ENCODE measurements around the gene DZIP3. TPM values are rescaled to one million over a fixed set of nuclear protein-coding genes. Genes with fewer than 3 reads are reported as not detected.
"Not testable (repeated sequence)": the region's sequence is repeated elsewhere in the genome, so short reads cannot be mapped to it uniquely, and the experiment has no call there.

The DZIP3 gene
- total RNA-seq, 1 experiment from 2014 or later = 5.4 TPM

DNA sequence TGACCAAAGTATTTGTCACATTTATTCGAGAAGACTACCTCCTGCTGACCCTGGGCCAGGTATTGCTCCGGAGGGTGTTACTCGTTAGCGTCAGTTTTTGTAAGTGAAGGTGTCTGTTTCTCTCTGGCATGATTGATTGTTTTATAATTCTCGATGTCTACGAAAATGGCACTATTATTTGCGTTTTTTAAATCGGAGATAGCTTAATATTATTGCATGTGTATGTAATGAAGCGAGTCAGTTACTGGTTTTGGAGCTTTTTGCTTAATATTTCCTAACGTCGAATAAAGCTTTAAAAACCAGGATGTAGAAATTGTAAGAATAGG lies 439 bp downstream of the DZIP3 start:
- DNase-seq = no peak
- Histone ChIP-seq H3K4me3 (peak overlapping the region; percentile 81), H3K9me3 (no peaks in the 10 kb centered on the region), H3K27me3 (no peaks in the 10 kb centered on the region), H3K36me3 (peaks cover 18% of the 10 kb centered on the region)

GRCh38 chr3:108590460-108590859 lies 938 bp downstream of the DZIP3 start:
- DNase-seq = no peak
- Histone ChIP-seq H3K36me3 (peaks cover 15% of the 10 kb centered on the region), H3K4me3 (peak overlapping the region; percentile 81), H3K27me3 (no peaks in the 10 kb centered on the region), H3K9me3 (no peaks in the 10 kb centered on the region)

DNA sequence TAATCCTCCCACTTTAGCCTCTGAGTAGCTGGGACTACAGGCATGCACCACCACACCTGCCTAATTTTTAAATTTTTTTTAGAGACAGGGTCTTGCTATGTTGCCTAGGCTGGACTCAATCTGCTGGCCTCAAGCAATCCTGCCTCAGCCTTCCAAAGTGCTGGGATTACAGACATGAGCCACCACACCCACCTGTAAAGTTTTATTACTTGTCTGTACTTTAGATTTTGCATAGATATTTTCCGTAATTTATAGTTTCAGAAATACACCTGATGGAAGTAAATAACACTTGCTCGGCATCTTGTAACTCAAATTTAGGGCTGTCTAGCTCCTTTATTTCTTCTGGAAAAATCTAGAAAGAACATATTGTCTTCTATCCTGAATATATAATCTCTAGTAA lies 5.8 kb downstream of the DZIP3 start:
- no peaks in the 10 kb centered on the region for H3K9me3 ChIP-seq
- no peaks in the 10 kb centered on the region for H3K27me3 ChIP-seq
- no peak for DNase-seq
- no peaks in the 10 kb centered on the region for H3K36me3 ChIP-seq
- H3K4me3 ChIP-seq = no peak overlapping the region

DNA sequence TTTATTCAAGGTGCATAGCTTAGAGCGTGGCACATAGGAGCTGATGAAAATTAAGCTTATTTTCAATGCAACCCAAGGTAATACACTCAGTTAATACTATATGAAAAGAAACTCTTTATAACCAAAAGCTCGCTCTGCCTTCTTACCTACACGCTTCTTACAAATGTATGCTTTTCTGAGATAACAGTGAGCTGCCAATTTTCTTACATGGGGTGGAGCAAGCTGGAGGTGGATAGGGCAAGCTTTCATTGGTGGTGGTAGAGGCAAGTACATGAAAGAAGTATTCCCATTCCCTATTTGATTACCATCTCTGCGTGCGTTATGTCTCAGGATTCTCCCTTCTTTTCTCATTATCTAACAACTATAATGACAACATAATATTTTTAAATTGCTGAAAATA lies 8.9 kb downstream of the DZIP3 start:
- peaks cover 7% of the 10 kb centered on the region; the same call in 1 of the 2 replicates for H3K9me3 ChIP-seq
- H3K27me3 ChIP-seq = no peaks in the 10 kb centered on the region
- H3K4me3 ChIP-seq = no peak overlapping the region
- H3K36me3 ChIP-seq = no peaks in the 10 kb centered on the region
- no peak for DNase-seq

- no peaks in the 10 kb centered on the region for H3K27me3 ChIP-seq
- no peaks in the 10 kb centered on the region for H3K36me3 ChIP-seq
- no peak for DNase-seq
- H3K4me3 ChIP-seq = no peak overlapping the region
- H3K9me3 ChIP-seq = peaks cover 7% of the 10 kb centered on the region; the same call in 1 of the 2 replicates
Measured at GRCh38 chr3:108599677-108600409, 10.3 kb downstream of the DZIP3 start.

DNA sequence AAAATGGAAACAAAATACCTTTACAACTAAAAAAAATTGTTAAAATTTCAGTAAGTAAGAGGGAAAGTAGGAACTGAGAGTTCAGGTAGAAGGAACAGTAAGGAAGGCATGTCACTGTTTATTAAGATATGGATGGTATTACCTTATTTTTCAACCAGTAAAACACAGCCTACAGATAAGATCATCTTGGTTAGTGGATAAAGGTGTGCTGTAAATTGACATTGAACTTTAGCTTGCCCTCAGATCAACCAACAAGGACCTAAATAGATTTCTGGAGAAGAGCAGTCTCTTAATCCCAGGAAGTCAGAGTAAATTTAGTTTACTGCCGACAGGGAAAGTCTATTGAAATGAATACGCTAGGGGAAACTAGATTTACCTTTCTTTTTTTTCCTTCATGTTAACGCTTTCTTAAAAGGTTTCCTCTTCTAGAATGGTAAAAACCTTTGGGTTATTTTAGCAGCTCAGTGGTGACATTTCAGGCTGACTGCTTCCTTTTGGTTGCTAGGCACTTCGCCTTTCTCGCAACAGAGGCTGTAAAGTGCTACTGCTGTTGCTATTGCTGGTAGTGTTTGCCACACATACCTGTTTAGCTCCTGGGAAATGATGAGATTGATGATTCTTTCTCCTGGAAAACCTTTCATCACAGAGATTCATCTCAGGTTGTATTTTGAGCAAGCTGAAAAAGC lies 12.9 kb downstream of the DZIP3 start:
- H3K27me3 ChIP-seq = no peaks in the 10 kb centered on the region
- no peaks in the 10 kb centered on the region for H3K36me3 ChIP-seq
- peaks cover 7% of the 10 kb centered on the region; the same call in 1 of the 2 replicates for H3K9me3 ChIP-seq
- no peak overlapping the region for H3K4me3 ChIP-seq
- DNase-seq = no peak

- no peak overlapping the region for H3K4me3 ChIP-seq
- H3K27me3 ChIP-seq = no peaks in the 10 kb centered on the region
- DNase-seq = no peak
- H3K9me3 ChIP-seq = peaks cover 7% of the 10 kb centered on the region; the same call in 1 of the 2 replicates
- H3K36me3 ChIP-seq = no peaks in the 10 kb centered on the region
Measured at GRCh38 chr3:108602935-108603294, 13.4 kb downstream of the DZIP3 start.

- no peaks in the 10 kb centered on the region for H3K27me3 ChIP-seq
- peaks cover 7% of the 10 kb centered on the region; the same call in 1 of the 2 replicates for H3K9me3 ChIP-seq
- no peaks in the 10 kb centered on the region for H3K36me3 ChIP-seq
- no peak for DNase-seq
- H3K4me3 ChIP-seq = no peak overlapping the region
Measured at GRCh38 chr3:108603691-108604090, 14.2 kb downstream of the DZIP3 start.

- Histone ChIP-seq H3K36me3 (no peaks in the 10 kb centered on the region), H3K27me3 (no peaks in the 10 kb centered on the region), H3K9me3 (peaks cover 7% of the 10 kb centered on the region; the same call in 1 of the 2 replicates), H3K4me3 (no peak overlapping the region)
- DNase-seq = no peak
Measured at GRCh38 chr3:108605028-108605427, 15.5 kb downstream of the DZIP3 start.

DNA sequence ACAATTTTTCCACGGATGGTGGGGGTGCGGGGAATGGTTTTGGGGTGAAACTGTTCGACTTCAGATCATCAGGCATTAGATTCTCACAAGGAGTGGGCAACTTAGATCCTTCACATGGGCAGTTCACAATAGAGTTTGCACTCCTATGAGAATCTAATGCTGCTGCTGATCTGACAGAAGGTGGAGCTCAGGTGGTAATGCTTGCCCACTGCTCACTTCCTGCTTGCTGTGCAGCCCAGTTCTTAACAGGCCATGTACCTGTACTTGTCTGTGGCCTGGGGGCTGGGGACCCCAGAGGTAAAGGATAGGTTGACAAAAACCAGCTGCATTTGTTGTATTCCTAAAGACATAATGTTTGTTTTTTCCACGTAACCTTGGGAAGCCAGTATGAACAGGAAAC lies 16.0 kb downstream of the DZIP3 start:
- peaks cover 7% of the 10 kb centered on the region; the same call in 1 of the 2 replicates for H3K9me3 ChIP-seq
- H3K27me3 ChIP-seq = no peaks in the 10 kb centered on the region
- no peaks in the 10 kb centered on the region for H3K36me3 ChIP-seq
- no peak overlapping the region for H3K4me3 ChIP-seq
- no peak for DNase-seq

DNA sequence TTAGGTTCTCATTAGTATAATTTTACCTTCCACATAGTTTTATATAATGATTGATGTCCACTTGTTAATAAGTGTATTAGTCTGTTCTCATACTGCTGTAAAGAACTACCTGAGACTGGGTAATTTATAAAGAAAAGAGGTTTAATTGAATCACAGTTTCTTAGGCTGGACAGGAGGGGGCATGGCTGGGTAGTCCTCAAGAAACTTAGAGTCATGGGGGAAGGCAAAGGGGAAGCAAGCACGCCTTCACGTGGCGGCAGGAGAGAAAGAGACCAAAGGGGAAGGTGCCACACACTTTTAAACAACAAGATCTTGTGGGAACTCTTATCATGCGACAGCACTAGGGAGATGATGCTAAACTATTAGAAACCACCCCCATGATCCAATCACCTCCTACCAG lies 19.2 kb downstream of the DZIP3 start:
- Histone ChIP-seq H3K4me3 (no peak overlapping the region), H3K27me3 (no peaks in the 10 kb centered on the region), H3K9me3 (no peaks in the 10 kb centered on the region), H3K36me3 (no peaks in the 10 kb centered on the region)
- no peak for DNase-seq

DNA sequence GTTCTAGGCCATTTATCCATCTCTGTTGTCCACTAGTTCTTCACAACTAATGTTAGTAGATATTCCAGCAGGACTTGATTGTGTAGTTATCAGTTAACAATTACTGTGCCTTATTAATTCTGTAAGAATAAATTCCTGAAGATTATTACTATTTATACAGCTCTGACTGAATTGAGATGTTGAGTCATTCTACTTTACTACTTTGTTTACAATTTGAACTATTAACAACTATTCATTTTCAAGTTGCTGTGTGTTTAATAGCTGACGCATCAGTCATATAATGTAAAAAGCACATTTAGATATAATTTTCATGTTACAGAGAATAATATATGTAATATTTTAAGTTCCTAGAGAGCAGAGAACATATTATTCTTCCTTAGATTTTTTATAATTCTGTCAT lies 21.1 kb downstream of the DZIP3 start:
- H3K36me3 ChIP-seq = no peaks in the 10 kb centered on the region
- no peaks in the 10 kb centered on the region for H3K27me3 ChIP-seq
- H3K4me3 ChIP-seq = no peak overlapping the region
- no peak for DNase-seq
- no peaks in the 10 kb centered on the region for H3K9me3 ChIP-seq

DNA sequence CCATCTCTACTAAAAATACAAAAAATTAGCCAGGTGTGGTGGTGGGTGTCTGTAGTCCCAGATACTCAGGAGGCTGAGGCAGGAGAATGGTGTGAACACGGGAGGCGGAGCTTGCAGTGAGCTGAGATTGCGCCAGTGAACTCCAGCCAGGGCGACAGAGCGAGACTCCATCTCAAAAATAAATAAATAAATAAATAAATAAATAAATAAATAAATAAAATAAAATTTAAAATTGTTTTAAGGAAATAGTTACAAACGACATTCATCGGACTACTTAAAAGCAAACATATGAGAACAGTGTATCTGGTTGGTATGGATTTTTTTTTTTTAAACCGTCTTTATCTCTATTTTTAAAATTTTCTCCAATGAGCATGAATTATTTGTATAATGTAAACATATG lies 26.6 kb downstream of the DZIP3 start:
- H3K36me3 ChIP-seq, H3K4me3 ChIP-seq, H3K9me3 ChIP-seq, H3K27me3 ChIP-seq, DNase-seq: not testable (repeated sequence)

- no peaks in the 10 kb centered on the region for H3K36me3 ChIP-seq
- DNase-seq = no peak
- H3K27me3 ChIP-seq = no peaks in the 10 kb centered on the region
- H3K9me3 ChIP-seq = no peaks in the 10 kb centered on the region
- H3K4me3 ChIP-seq = no peak overlapping the region
Measured at GRCh38 chr3:108620250-108620649, 30.7 kb downstream of the DZIP3 start.

DNA sequence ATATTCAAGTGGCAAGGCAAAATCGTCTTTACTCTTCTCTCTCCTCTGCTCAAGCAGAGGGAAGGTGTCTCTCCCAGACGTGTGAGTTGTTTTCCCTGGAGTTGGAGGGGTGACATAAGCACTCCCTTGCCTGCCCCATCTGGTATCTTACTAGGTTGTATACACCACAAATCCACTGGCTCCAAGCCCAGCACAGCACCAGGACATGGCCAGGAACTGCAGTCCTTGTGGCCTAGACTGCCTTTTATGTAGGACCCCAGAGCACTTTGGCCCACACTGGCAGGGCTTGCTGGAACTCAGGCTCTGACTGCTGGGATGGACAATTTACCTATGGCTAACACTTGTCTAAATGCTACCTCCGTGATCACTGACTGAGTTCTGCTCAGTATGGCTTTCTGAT lies 34.0 kb downstream of the DZIP3 start:
- no peak overlapping the region for H3K4me3 ChIP-seq
- H3K27me3 ChIP-seq = no peaks in the 10 kb centered on the region
- H3K9me3 ChIP-seq = no peaks in the 10 kb centered on the region
- peak; percentile 22 for DNase-seq
- H3K36me3 ChIP-seq = no peaks in the 10 kb centered on the region

GRCh38 chr3:108629974-108630373 lies 40.5 kb downstream of the DZIP3 start:
- no peaks in the 10 kb centered on the region for H3K9me3 ChIP-seq
- DNase-seq = no peak
- H3K36me3 ChIP-seq = no peaks in the 10 kb centered on the region

DNA sequence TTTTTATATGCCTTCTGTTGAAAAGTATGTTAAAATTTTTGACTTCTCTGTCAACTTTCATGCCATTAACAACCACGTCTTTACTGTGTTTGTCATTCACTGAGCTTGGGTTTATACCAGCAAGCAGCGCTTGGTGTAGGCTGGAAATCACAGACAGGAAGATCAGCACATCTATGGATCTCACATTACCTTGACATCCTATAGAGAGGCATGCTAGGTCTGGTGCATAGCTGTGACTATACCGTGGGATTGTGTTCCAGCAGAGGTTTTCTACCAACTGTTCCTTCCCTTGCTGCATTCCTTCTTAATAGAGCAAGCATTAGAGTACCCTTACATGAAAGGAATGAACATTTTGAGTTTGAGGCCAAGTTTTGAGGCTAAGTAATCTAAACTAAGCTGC lies 53.0 kb downstream of the DZIP3 start:
- DNase-seq = no peak
- no peaks in the 10 kb centered on the region for H3K9me3 ChIP-seq
- no peaks in the 10 kb centered on the region for H3K36me3 ChIP-seq
- H3K27me3 ChIP-seq = no peaks in the 10 kb centered on the region
- no peak overlapping the region for H3K4me3 ChIP-seq

More at GRCh38 chr3:108629974-108630373, 40.5 kb downstream of the DZIP3 start:
- no peak overlapping the region for H3K4me3 ChIP-seq
- no peaks in the 10 kb centered on the region for H3K27me3 ChIP-seq

DNA sequence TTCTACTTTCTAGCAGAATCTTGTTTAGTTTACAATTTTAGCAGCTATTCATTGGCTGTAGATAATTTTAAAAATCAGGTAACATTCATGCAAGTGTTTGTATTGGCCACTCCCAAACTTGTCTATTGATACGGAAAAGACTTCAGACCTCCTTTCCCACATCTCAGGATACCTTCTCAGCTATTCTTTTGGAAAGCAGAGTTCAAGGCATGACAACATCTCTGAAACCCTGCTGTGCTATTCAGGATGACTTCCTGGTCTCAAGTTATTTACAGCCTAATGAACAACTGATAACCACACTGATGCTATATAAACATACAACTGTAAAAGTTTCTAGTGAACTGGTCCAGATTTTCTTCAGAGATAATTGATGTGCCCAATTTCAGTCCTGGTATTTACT lies 55.8 kb downstream of the DZIP3 start:
- DNase-seq = no peak
- Histone ChIP-seq H3K27me3 (no peaks in the 10 kb centered on the region), H3K36me3 (no peaks in the 10 kb centered on the region), H3K4me3 (no peak overlapping the region), H3K9me3 (no peaks in the 10 kb centered on the region)

All from MG63 (cell line).